ENCODE results near the gene TXNDC17.

DNA sequence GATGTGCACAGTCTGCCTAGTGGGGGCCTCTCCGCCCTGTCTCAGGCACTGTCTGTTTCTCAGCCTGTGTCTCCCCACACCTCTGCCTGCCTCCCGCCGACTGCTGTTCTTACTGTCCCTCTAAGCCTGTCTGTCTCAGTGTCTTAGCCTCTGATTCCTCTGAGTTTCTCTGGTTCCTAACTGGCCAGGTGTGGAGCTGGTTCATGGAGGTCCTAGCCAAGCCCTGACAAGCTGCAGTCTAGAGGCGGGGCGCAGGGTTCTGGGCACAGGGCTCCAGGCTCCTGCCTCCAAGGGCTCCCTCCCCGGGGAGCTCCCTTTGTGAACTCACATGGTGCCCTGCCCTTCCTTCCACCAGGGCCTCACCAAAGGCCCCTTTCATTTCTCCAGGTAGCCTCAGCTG, 30.1 kb downstream of the TXNDC17 start:
- no peak for TF ChIP-seq RNF2 (IDR thresholded peaks at IDR 0.05; ENCODE audit: borderline replicate concordance, low read depth, low read length, missing control alignments, poor library complexity, severe bottlenecking)
- no peak for TF ChIP-seq HDAC2 (IDR thresholded peaks at IDR 0.05; ENCODE audit: borderline replicate concordance in 1 of 2, low read depth in 2 of 2, low read length in 2 of 2)
- TF ChIP-seq EZH2 (IDR thresholded peaks at IDR 0.05; ENCODE audit: low read depth, low read length, severe bottlenecking) = no peak
- no peak for TF ChIP-seq GABPA (IDR thresholded peaks at IDR 0.05; ENCODE audit: borderline replicate concordance, insufficient read depth, low read length)
- TF ChIP-seq, protein P1, sequence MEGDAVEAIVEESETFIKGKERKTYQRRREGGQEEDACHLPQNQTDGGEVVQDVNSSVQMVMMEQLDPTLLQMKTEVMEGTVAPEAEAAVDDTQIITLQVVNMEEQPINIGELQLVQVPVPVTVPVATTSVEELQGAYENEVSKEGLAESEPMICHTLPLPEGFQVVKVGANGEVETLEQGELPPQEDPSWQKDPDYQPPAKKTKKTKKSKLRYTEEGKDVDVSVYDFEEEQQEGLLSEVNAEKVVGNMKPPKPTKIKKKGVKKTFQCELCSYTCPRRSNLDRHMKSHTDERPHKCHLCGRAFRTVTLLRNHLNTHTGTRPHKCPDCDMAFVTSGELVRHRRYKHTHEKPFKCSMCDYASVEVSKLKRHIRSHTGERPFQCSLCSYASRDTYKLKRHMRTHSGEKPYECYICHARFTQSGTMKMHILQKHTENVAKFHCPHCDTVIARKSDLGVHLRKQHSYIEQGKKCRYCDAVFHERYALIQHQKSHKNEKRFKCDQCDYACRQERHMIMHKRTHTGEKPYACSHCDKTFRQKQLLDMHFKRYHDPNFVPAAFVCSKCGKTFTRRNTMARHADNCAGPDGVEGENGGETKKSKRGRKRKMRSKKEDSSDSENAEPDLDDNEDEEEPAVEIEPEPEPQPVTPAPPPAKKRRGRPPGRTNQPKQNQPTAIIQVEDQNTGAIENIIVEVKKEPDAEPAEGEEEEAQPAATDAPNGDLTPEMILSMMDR (IDR thresholded peaks at IDR 0.05; ENCODE audit: control extremely low read depth in 1 of 3, insufficient read depth in 1 of 3, low read depth in 1 of 3, low read length in 3 of 3) = no peak
- no peak for TF ChIP-seq POLR2A (IDR thresholded peaks at IDR 0.05; ENCODE audit: control extremely low read depth in 1 of 2, low read depth in 2 of 2, low read length in 2 of 2)
- TF ChIP-seq SUZ12 (IDR thresholded peaks at IDR 0.05; ENCODE audit: low read length) = no peak
- no peak for TF ChIP-seq EP300 (IDR thresholded peaks at IDR 0.05; ENCODE audit: borderline replicate concordance in 1 of 2, low read depth in 2 of 2, low read length in 2 of 2)
- no peak for TF ChIP-seq SP4 (IDR thresholded peaks at IDR 0.05; ENCODE audit: low read length)
- TF ChIP-seq POLR2AphosphoS5 (IDR thresholded peaks at IDR 0.05; ENCODE audit: low read depth, low read length) = no peak
- no peak for TF ChIP-seq JUND (IDR thresholded peaks at IDR 0.05; ENCODE audit: low read length)
- no peak for TF ChIP-seq TCF12 (IDR thresholded peaks at IDR 0.05; ENCODE audit: low read depth, low read length)
